Prostate gland (tissue), 2 donors: ENCODE data around the gene IL9.

Experiments used
- CTCF ChIP-seq, 4 experiments: fragments of 200-600 bp in 2 of 4; fragments of 450-650 bp in 2 of 4; sonication (generic) in 2 of 4; IDR thresholded peaks; 1 replicate in 3 of 4; 2 replicates in 1 of 4; pipeline ENCODE4 v1.5.1; 2016 to 2019; ENCODE audit warnings: antibody characterized with exemption in 4 of 4, mild to moderate bottlenecking in 2 of 4, moderate library complexity in 2 of 4
- POLR2AphosphoS5 ChIP-seq: sonication (generic); formaldehyde crosslinking; IDR thresholded peaks from one replicate; pipeline ENCODE4 v1.6.1; 2017; ENCODE audit warnings: antibody characterized with exemption

GRCh38 chr5:135891268-135891667 is 4.4 kb downstream of the IL9 start:
- TF ChIP-seq POLR2AphosphoS5, result no peak
- no peak for TF ChIP-seq CTCF (IDR thresholded peaks at IDR 0.05)
